Measurements from ENCODE around the gene DOC2B.
A peak's percentile ranks its signal among the peaks of the same experiment; 100 is the strongest.
"Not testable (repeated sequence)": the region's sequence is repeated elsewhere in the genome, so short reads cannot be mapped to it uniquely, and the experiment has no call there.

Gene DOC2B

GRCh38 chr17:210402-210801 lies 29.0 kb upstream of the DOC2B start:
- no peak for DNase-seq (ENCODE audit: low spot score)

GRCh38 chr17:208429-208828 lies 27.0 kb upstream of the DOC2B start:
- no peak for DNase-seq (ENCODE audit: low spot score)

- DNase-seq (ENCODE audit: low spot score) = no peak
These were observed 26.3 kb upstream of the DOC2B start for GRCh38 chr17:207775-208174.

GRCh38 chr17:206941-207560 lies 25.6 kb upstream of the DOC2B start:
- DNase-seq (ENCODE audit: low spot score) = no peak

DNA sequence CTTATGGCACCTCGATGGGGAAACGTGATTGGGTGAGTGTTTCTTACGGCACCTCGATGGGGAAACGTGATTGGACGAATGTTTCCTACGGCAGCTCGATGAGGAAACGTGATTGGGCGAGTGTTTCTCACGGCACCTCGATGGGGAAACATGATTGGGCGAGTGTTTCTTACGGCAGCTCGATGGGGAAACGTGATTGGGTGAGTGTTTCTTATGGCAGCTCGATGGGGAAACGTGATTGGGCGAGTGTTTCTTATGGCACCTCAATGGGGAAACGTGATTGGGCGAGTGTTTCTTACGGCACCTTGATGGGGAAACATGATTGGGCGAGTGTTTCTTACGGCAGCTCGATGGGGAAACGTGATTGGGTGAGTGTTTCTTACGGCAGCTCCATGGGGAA lies 25.0 kb upstream of the DOC2B start:
- DNase-seq (ENCODE audit: low spot score) = not testable (repeated sequence)

GRCh38 chr17:205817-206216 lies 24.4 kb upstream of the DOC2B start:
- DNase-seq (ENCODE audit: low spot score) = no peak

GRCh38 chr17:205148-205669 lies 23.8 kb upstream of the DOC2B start:
- no peak for DNase-seq (ENCODE audit: low spot score)

DNA sequence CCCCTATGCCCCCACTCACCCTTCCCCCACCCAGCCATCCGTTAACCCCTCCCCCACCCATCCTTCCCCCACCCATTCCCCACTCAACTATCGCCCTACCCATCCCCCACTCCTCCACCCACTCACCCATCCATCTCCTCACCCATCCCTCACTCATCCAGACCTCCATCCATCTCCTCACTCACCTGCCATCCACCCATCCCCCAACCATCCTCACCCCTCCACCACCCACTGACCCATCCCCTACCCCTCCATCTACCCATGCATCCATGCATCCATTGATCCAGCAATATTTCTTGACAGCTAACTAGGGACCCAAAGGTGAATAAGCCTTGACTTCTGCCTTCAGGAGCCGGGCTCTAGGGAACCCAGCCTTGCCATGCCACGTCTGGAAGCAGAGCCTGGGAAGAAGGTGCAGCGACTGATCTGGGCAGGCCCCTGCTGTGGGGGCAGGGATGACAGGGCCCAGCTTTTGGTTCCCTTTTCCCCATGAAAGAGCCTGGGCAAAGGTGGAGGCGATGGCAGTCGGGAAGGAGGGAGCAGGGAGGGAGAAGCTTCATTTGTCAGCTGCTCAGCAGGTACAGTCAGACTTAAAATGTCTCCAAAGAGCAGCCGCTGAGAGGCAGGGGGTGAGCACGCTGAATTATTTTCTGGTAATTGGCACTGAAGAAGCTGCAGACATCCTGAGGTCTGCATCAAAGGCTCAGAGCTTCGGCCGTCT lies 23.1 kb upstream of the DOC2B start:
- no peak for DNase-seq (ENCODE audit: low spot score)

DNA sequence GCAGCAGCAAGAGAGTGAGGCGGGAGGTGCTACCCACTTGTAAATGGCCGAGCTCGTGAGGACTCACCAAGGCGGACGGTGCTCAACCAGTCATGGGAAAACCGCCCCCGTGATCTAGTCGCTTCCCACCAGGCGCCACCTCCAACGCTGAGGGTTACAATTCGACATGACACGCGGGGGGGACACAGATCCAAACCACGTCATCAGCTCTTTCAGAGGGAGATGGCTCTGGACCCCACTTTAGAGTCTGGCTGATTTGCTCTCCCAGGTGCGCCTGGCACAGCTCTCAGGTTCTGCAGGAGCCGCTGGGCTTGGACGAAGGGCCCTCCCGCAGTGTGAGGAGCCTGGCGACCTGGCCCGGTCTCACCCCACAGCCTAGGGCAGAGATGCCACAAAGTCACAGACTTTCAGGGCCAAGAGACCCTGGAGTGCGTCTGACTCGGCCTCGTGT lies 21.1 kb upstream of the DOC2B start:
- DNase-seq (ENCODE audit: low spot score) = no peak

- DNase-seq (ENCODE audit: low spot score) = not testable (repeated sequence)
These were observed 20.3 kb upstream of the DOC2B start for GRCh38 chr17:201736-202135.

GRCh38 chr17:201257-201656 lies 19.8 kb upstream of the DOC2B start:
- not testable (repeated sequence) for DNase-seq (ENCODE audit: low spot score)

DNA sequence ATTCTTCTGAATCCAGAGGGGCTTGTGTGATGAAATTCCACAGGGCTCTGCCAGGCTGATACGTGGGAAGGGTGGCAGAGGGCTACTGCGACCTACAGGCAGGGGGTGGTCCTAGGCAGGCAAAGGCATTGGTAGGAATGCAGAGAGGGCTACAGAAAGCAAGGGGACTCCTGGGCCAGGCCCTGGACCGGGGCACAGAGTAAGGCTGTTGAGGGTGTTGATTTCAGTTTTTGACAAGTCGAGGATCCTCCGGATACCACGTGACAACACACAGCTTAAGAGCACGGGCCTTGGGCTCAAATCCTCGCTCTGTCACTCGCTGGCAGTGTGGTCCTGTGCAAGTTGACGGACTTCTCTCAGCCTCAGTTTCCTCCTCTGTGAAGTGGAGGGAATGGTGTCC lies 19.1 kb upstream of the DOC2B start:
- DNase-seq (ENCODE audit: low spot score) = no peak

GRCh38 chr17:199806-200545 lies 18.5 kb upstream of the DOC2B start:
- DNase-seq (ENCODE audit: low spot score) = no peak

DNA sequence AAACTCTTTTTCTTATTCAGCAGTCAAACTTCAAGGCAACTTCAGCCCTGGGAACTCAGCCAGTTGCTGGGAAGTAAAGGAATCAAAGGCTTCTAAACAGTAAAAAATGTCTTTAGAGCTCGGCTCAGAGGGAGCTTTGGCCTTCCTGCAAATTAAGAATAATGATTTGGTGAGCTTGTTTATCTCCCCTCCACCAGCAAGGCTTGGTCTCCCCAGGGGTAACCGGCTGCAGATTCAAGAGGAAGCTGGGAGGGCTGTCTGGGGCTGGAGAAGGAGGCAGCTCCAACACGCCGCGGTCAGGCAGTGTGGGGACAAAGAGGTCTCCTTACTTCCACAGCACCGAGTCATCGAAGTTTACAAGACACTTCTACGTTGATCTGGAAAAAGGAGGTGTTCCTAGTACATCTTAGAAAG lies 17.7 kb upstream of the DOC2B start:
- DNase-seq (ENCODE audit: low spot score) = no peak

DNA sequence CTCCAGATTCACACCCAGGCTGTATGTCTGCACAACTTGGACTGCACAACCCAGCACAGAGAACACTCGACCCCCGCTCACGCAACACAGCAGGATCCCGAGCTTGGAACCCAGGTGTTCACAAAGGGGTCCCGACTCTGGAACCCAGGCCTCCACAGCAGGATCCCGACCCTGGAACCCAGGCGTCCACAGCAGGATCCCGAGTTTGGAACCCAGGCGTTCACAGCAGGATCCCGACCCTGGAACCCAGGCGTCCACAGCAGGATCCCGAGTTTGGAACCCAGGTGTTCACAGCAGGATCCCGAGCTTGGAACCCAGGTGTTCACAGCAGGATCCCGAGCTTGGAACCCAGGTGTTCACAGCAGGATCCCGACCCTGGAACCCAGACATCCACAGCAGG lies 16.8 kb upstream of the DOC2B start:
- not testable (repeated sequence) for DNase-seq (ENCODE audit: low spot score)

DNA sequence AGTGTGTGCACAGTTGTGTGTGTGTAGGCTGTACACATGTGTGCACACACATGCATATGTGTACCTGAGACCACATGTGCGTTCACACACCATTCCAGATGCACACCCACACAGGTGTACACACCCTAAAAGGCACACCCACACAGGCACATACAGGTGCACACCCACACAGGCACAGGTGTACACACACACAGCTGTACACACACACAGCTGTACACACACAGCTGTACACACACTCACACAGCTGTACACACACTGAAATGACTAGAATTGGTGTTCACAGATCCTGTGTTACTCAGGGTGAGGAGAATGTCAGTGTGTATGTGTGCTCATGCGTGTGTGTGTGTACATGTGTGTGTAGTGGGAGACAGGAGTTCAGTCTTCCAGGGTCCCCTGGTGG lies 15.9 kb upstream of the DOC2B start:
- DNase-seq (ENCODE audit: low spot score) = no peak

DNA sequence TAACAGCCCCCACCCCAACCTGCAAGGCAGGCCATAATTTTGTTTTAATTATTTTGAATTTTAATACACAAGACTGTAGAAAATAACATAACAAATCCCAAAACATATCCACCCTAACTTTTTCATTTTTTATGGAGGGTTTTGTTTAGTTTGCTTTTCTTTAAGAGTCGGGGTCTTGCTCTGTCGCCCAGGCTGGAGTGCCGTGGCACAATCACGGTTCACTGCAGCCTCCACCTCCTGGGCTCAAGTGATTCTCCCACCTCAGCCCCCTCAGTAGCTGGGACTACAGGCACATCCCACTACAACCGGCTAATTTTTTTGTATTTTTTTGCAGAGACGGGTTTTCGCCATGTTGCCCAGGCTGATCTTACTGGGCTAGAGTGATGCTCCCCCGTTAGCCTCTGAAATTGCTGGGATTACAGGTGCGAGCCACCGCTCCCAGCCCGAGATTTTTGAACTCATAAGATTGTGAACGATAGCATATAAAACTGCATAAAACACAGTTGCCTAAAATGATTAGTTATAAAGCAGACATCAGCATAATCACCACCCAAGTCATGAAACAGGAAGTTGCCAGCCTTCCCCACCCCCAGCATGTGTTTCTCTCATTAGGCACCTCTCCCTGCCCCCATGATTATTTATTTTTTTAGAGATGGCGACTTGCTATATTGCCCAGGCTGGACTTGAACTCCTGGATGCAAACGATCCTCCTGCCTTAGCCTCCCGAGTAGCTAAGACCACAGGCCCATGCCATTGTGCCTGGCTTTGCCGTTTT lies 13.6 kb upstream of the DOC2B start:
- DNase-seq (ENCODE audit: low spot score) = no peak

GRCh38 chr17:193841-194806 lies 12.7 kb upstream of the DOC2B start:
- DNase-seq (ENCODE audit: low spot score) = peak; percentile 28

- no peak for DNase-seq (ENCODE audit: low spot score)
These were observed 12.0 kb upstream of the DOC2B start for GRCh38 chr17:193426-193810.

DNA sequence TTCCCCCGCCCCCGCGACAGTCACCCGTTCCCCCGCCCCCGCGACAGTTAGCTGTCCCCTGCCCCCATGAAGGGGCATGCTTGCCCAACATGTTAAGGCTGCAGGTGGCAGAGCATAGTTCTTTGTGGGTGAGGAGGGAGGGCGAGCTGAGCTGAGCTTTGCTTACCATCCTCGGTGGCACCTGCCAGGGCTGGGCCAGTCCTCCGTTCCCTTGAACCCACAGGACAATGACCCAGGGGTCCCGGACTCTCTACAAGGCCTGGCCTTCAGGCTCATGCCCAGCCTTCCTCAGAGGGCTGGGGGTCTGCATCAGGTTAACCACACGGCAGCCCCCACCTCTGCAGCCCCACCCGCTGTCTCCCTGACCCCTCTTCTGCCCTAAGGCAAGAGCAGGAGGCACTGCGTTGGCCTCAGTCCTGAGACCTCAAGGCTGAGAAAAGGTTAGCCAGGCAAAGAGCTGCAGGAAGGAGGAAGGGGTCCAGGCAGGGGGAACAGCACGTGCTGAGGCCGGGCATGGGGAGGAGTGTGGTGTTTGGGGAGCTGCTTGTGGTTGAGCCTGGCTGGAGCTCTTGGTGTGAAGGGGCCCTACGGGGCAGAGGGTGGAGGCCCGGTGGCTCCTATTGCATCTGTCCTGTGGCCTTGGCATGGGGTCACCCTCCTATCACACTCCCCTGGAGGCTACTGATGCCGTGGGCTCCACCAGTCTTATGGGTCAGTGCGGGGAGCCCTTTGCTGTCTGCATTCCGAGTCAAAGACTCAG lies 11.4 kb upstream of the DOC2B start:
- DNase-seq (ENCODE audit: low spot score) = no peak
